Measurements from ENCODE around the gene DGCR2.
A peak's percentile ranks its signal among the peaks of the same experiment; 100 is the strongest.

Gene DGCR2

GRCh38 chr22:19127329-19128008 is 5.3 kb upstream of the DGCR2 start:
- DNase-seq (ENCODE audit: low spot score): no peak

- DNase-seq (ENCODE audit: low spot score): no peak
These were observed 4.4 kb upstream of the DGCR2 start for GRCh38 chr22:19126309-19127273.

- DNase-seq (ENCODE audit: low spot score): no peak
These were observed 3.5 kb upstream of the DGCR2 start for GRCh38 chr22:19125474-19126308.

- no peak for DNase-seq (ENCODE audit: low spot score)
These were observed 2.8 kb upstream of the DGCR2 start for GRCh38 chr22:19125011-19125410.

GRCh38 chr22:19124377-19124776 is 2.2 kb upstream of the DGCR2 start:
- DNase-seq (ENCODE audit: low spot score): no peak

- DNase-seq (ENCODE audit: low spot score): no peak
These were observed 1.7 kb upstream of the DGCR2 start for GRCh38 chr22:19123936-19124335.

- DNase-seq (ENCODE audit: low spot score): no peak
These were observed 710 bp upstream of the DGCR2 start for GRCh38 chr22:19122752-19123492.

GRCh38 chr22:19121631-19122142 is 525 bp downstream of the DGCR2 start:
- peak; percentile 54 for DNase-seq (ENCODE audit: low spot score)

- DNase-seq (ENCODE audit: low spot score): no peak
These were observed 1.2 kb downstream of the DGCR2 start for GRCh38 chr22:19120829-19121630.

- DNase-seq (ENCODE audit: low spot score): no peak
These were observed 2.3 kb downstream of the DGCR2 start for GRCh38 chr22:19119949-19120348.

GRCh38 chr22:19118329-19118880 is 3.8 kb downstream of the DGCR2 start:
- peak; percentile 80 for DNase-seq (ENCODE audit: low spot score)

- DNase-seq (ENCODE audit: low spot score): no peak
These were observed 5.1 kb downstream of the DGCR2 start for GRCh38 chr22:19117111-19117512.

- DNase-seq (ENCODE audit: low spot score): no peak
These were observed 6.6 kb downstream of the DGCR2 start for GRCh38 chr22:19115628-19116027.

- DNase-seq (ENCODE audit: low spot score): no peak
These were observed 7.1 kb downstream of the DGCR2 start for GRCh38 chr22:19114984-19115552.

GRCh38 chr22:19113429-19113828 is 8.8 kb downstream of the DGCR2 start:
- no peak for DNase-seq (ENCODE audit: low spot score)

GRCh38 chr22:19111584-19111983 is 10.6 kb downstream of the DGCR2 start:
- no peak for DNase-seq (ENCODE audit: low spot score)

GRCh38 chr22:19111140-19111539 is 11.1 kb downstream of the DGCR2 start:
- no peak for DNase-seq (ENCODE audit: low spot score)

- DNase-seq (ENCODE audit: low spot score): no peak
These were observed 11.6 kb downstream of the DGCR2 start for GRCh38 chr22:19110646-19111045.

GRCh38 chr22:19110064-19110458 is 12.2 kb downstream of the DGCR2 start:
- DNase-seq (ENCODE audit: low spot score): no peak

Data from germinal center (tissue), 1 donor.